ENCODE data around the gene MYBPC1. TPM values are rescaled to one million over a fixed set of nuclear protein-coding genes. Genes with fewer than 3 reads are reported as not detected.

The MYBPC1 gene
- total and polyA plus RNA-seq, 2 of the 13 experiments (the other 11 are each of a cell fraction or from before 2014, with no cell fraction given), result 0.31 to 0.53 TPM

GRCh38 chr12:101604132-101604531, 9.4 kb downstream of the MYBPC1 start (continued):
- TF ChIP-seq KIAA2018 (CRISPR knock-in tag; IDR thresholded peaks at IDR 0.05; ENCODE audit: borderline replicate concordance), result no peak
- peak; percentile 91 for TF ChIP-seq ZNF362 (CRISPR knock-in tag; IDR thresholded peaks at IDR 0.05; ENCODE audit: borderline replicate concordance)
- no peak for TF ChIP-seq THAP9 (CRISPR knock-in tag; IDR thresholded peaks at IDR 0.05; ENCODE audit: borderline replicate concordance)
- no peak for TF ChIP-seq ZSCAN25 (CRISPR knock-in tag; IDR thresholded peaks at IDR 0.05)
- no peak for TF ChIP-seq LBX2 (CRISPR knock-in tag; IDR thresholded peaks at IDR 0.05; ENCODE audit: borderline replicate concordance)
- no peak for TF ChIP-seq ZNF678 (CRISPR knock-in tag; IDR thresholded peaks at IDR 0.05)
- no peak for TF ChIP-seq ZSCAN5A (CRISPR knock-in tag; IDR thresholded peaks at IDR 0.05; ENCODE audit: borderline replicate concordance)
- TF ChIP-seq PHF8 (CRISPR knock-in tag; IDR thresholded peaks at IDR 0.05), result no peak
- TF ChIP-seq ZNF224 (CRISPR knock-in tag; IDR thresholded peaks at IDR 0.05), result no peak
- TF ChIP-seq JUNB (CRISPR knock-in tag; IDR thresholded peaks at IDR 0.05; ENCODE audit: borderline replicate concordance), result peak; percentile 73; the same call in 1 of the 2 replicates
- TF ChIP-seq ZNF619 (CRISPR knock-in tag; IDR thresholded peaks at IDR 0.05), result no peak
- TF ChIP-seq CREB3 (CRISPR knock-in tag; IDR thresholded peaks at IDR 0.05), result no peak
- no peak for TF ChIP-seq CBX5 (CRISPR knock-in tag; IDR thresholded peaks at IDR 0.05; ENCODE audit: borderline replicate concordance)
- no peak for TF ChIP-seq CHCHD3 (CRISPR knock-in tag; IDR thresholded peaks at IDR 0.05)
